K562 (cell line): ENCODE data around the gene CDKN2C. TPM values are rescaled to one million over a fixed set of nuclear protein-coding genes. Genes with fewer than 3 reads are reported as not detected.

Experiments used
- ADNP ChIP-seq: fragments of 200-800 bp; sonication (Bioruptor generic); IDR thresholded peaks from 2 replicates; pipeline ENCODE4 v1.6.1; 2016; ENCODE audit warnings: missing genetic modification characterization, missing compliant biosample characterization
- CXXC5 ChIP-seq: fragments of 250-450 bp; sonication (Bioruptor Pico); IDR thresholded peaks from 2 replicates; pipeline ENCODE4 v1.8.0; 2022; ENCODE audit warnings: inconsistent platforms, mild to moderate bottlenecking, moderate library complexity
- ETV1 ChIP-seq: fragments of 450-650 bp; conservative IDR thresholded peaks from 2 replicates; pipeline ENCODE4 v1.6.1; 2016; ENCODE audit warnings: missing genetic modification characterization, control low read depth, low read depth, missing compliant biosample characterization
- FOXJ3 ChIP-seq: sonication (generic); formaldehyde crosslinking; IDR thresholded peaks from 2 replicates; pipeline ENCODE4 v1.4.0; 2020; ENCODE audit warnings: mild to moderate bottlenecking, missing genetic modification reagents
- GTF3C2 ChIP-seq: IDR thresholded peaks from 3 replicates; pipeline ENCODE4 v1.6.1; 2011; ENCODE audit warnings: borderline replicate concordance, mild to moderate bottlenecking, moderate library complexity; ENCODE audit not compliant: insufficient read length; ENCODE audit errors: extremely low read depth
- HNRNPL ChIP-seq: fragments of 200-400 bp; formaldehyde crosslinking; IDR thresholded peaks from 2 replicates; pipeline ENCODE4 v1.6.1; 2017; ENCODE audit warnings: low read depth, mild to moderate bottlenecking, low read length
- POLR2B ChIP-seq: fragments of 450-650 bp; IDR thresholded peaks from 2 replicates; pipeline ENCODE4 v1.6.1; 2018; ENCODE audit warnings: low read depth; ENCODE audit not compliant: partially characterized antibody
- POLR2H ChIP-seq: IDR thresholded peaks from 2 replicates; pipeline ENCODE4 v1.6.1; 2016; ENCODE audit warnings: missing genetic modification characterization, low read depth, mild to moderate bottlenecking, control low read depth, missing compliant biosample characterization, moderate library complexity
- TEAD4 ChIP-seq, 2 experiments: sonication (generic) in 1 of 2; formaldehyde crosslinking in 1 of 2; IDR thresholded peaks; 2 replicates each; pipeline versions ENCODE4 v1.6.1 to v1.8.0; 2012 to 2022; ENCODE audit warnings: borderline replicate concordance in 1 of 2, inconsistent platforms in 1 of 2, low read length in 1 of 2, mild to moderate bottlenecking in 1 of 2, missing genetic modification reagents in 1 of 2
- TGIF2 ChIP-seq: sonication (generic); formaldehyde crosslinking; IDR thresholded peaks from 2 replicates; pipeline ENCODE4 v1.8.1; 2022; ENCODE audit warnings: mild to moderate bottlenecking, missing genetic modification reagents, moderate library complexity
- ZBTB12 ChIP-seq: fragments of 250-450 bp; sonication (Bioruptor Pico); IDR thresholded peaks from 2 replicates; pipeline ENCODE4 v1.4.0; 2020
- ZMIZ1 ChIP-seq, 2 experiments: fragments of 150-350 bp in 1 of 2; IDR thresholded peaks; 2 replicates each; pipeline ENCODE4 v1.6.1; 2012 to 2016; ENCODE audit warnings: low read depth in 2 of 2, low read length in 2 of 2, mild to moderate bottlenecking in 1 of 2, moderate library complexity in 1 of 2
- ZNF232 ChIP-seq: sonication (generic); formaldehyde crosslinking; IDR thresholded peaks from 2 replicates; pipeline ENCODE4 v1.8.0; 2022; ENCODE audit warnings: mild to moderate bottlenecking, missing genetic modification reagents
- ZNF253 ChIP-seq: fragments of 250-450 bp; sonication (Bioruptor Pico); conservative IDR thresholded peaks from 2 replicates; pipeline ENCODE4 v1.6.1; 2021; ENCODE audit warnings: mild to moderate bottlenecking
- polyA plus RNA-seq, 8 experiments: library from polyadenylated mRNA; depleted of rRNA in 4 of 8; stranded (reverse) in 5 of 8; unstranded in 3 of 8; fragments of >200 nt; fragmentation: Nextera tagmentation in 2 of 8; fragmentation: Illumina TruSeq in 1 of 8; extraction: Ambion mirVana in 2 of 8; extraction: Trizol in 1 of 8; gene quantifications; 2 replicates each; pipeline versions ENCODE4 v1.2.1 to v1.2.3, GENCODE V29; 2011 to 2014; ENCODE audit warnings: inconsistent platforms in 1 of 8, missing spikeins in 1 of 8
- total RNA-seq, 7 experiments: library from RNA; depleted of rRNA in 6 of 7; stranded (reverse); fragments of >200 nt in 6 of 7; fragmentation: Illumina TruSeq in 2 of 7; extraction: Trizol in 2 of 7; gene quantifications; 2 replicates each; pipeline versions ENCODE4 v1.2.1 to v1.2.3, GENCODE V29; 2011 to 2021; ENCODE audit warnings: low replicate concordance in 1 of 7
- TF ChIP-seq, protein P1 (sequence below): fragments of 450-650 bp; IDR thresholded peaks from 2 replicates; pipeline ENCODE4 v1.7.1; 2018; ENCODE audit warnings: mild to moderate bottlenecking, low read depth; ENCODE audit not compliant: partially characterized antibody

Gene CDKN2C
- total and polyA plus RNA-seq, 9 of the 15 experiments (the other 6 are each of a cell fraction or from before 2014, with no cell fraction given) = 11.9 to 74.3 (median 45.9) TPM

GRCh38 chr1:50959303-50959912 is 10.6 kb upstream of the CDKN2C start (continued):
- TF ChIP-seq GTF3C2 = no peak
- no peak for TF ChIP-seq TGIF2
- TF ChIP-seq FOXJ3 (CRISPR knock-in tag) = no peak
- TF ChIP-seq ZNF253 (CRISPR knock-in tag) = no peak
- TF ChIP-seq ZMIZ1 (IDR thresholded peaks at IDR 0.05; ENCODE audit: low read depth in 2 of 2, low read length in 2 of 2) = no peak
- TF ChIP-seq POLR2B = peak; percentile 58
- no peak for TF ChIP-seq ADNP (tag)
- TF ChIP-seq TEAD4 (IDR thresholded peaks at IDR 0.05; ENCODE audit: low read length) = no peak
- no peak for TF ChIP-seq TEAD4 (CRISPR knock-in tag; IDR thresholded peaks at IDR 0.05; ENCODE audit: borderline replicate concordance)
- no peak for TF ChIP-seq CXXC5 (CRISPR knock-in tag)
- TF ChIP-seq ZNF232 (CRISPR knock-in tag) = no peak
- peak; percentile 22; the same call in 1 of the 2 replicates for TF ChIP-seq ETV1
- TF ChIP-seq, protein P1, sequence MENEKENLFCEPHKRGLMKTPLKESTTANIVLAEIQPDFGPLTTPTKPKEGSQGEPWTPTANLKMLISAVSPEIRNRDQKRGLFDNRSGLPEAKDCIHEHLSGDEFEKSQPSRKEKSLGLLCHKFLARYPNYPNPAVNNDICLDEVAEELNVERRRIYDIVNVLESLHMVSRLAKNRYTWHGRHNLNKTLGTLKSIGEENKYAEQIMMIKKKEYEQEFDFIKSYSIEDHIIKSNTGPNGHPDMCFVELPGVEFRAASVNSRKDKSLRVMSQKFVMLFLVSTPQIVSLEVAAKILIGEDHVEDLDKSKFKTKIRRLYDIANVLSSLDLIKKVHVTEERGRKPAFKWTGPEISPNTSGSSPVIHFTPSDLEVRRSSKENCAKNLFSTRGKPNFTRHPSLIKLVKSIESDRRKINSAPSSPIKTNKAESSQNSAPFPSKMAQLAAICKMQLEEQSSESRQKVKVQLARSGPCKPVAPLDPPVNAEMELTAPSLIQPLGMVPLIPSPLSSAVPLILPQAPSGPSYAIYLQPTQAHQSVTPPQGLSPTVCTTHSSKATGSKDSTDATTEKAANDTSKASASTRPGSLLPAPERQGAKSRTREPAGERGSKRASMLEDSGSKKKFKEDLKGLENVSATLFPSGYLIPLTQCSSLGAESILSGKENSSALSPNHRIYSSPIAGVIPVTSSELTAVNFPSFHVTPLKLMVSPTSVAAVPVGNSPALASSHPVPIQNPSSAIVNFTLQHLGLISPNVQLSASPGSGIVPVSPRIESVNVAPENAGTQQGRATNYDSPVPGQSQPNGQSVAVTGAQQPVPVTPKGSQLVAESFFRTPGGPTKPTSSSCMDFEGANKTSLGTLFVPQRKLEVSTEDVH = peak; percentile 70
- no peak for TF ChIP-seq HNRNPL
- no peak for TF ChIP-seq POLR2H (tag)
- no peak for TF ChIP-seq ZBTB12 (CRISPR knock-in tag)
